HPDE6-E6E7 (cell line): ENCODE measurements around the gene AIP.
"Not testable (repeated sequence)": the region's sequence is repeated elsewhere in the genome, so short reads cannot be mapped to it uniquely, and the experiment has no call there.

ENCODE experiments used
- DNase-seq: peaks from one replicate; pipeline ENCODE4 v3.0.0; 2011; ENCODE audit warnings: missing footprints; ENCODE audit errors: extremely low spot score

AIP gene

GRCh38 chr11:67448220-67448609, 34.6 kb upstream of the AIP start:
- DNase-seq: no peak

- DNase-seq: no peak
Measured at GRCh38 chr11:67449116-67449844, 33.5 kb upstream of the AIP start.

DNA sequence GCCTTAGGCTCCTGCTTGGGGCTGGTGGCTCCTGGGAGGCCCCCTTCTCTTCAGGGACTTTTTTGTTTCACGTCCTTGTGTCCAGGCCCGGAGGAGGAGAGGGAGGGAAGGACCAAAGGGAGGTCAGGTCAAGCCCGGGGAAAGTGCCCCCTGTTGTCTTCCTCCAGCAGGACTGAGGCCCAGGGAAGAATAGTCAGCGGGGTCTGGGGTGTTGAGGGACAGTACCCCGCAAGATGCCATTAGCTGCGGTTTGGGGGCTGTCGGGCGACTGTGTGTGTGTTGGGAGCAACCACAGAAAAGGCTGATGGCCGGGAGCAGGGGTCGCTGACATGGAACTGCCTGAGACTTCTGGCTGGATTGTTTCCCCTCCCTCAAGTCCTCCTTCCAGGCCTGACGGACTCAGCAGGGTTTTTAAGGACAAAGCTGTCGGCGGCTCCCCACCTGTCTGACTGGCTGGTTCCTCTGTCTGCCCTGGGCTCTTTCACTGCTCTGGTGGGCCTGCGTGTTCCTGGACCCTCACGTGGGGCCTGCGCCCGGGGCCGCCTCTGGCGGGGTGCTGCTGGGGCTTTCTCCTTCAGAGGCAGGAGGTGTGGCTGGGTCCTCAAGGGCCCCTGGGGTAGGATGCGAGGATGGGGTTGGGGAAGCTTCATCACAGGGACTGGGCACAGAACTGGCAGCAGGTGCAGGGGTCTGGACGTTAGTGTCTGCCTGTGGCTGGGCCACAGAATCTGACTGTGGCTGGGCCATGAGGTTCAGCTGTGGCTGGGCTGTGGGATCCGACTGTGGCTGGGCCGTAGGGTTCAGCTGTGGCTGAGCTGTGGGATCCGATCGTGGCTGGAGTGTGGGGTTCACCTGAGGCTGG, 31.8 kb upstream of the AIP start:
- no peak for DNase-seq

GRCh38 chr11:67451658-67451976, 31.2 kb upstream of the AIP start:
- no peak for DNase-seq

DNA sequence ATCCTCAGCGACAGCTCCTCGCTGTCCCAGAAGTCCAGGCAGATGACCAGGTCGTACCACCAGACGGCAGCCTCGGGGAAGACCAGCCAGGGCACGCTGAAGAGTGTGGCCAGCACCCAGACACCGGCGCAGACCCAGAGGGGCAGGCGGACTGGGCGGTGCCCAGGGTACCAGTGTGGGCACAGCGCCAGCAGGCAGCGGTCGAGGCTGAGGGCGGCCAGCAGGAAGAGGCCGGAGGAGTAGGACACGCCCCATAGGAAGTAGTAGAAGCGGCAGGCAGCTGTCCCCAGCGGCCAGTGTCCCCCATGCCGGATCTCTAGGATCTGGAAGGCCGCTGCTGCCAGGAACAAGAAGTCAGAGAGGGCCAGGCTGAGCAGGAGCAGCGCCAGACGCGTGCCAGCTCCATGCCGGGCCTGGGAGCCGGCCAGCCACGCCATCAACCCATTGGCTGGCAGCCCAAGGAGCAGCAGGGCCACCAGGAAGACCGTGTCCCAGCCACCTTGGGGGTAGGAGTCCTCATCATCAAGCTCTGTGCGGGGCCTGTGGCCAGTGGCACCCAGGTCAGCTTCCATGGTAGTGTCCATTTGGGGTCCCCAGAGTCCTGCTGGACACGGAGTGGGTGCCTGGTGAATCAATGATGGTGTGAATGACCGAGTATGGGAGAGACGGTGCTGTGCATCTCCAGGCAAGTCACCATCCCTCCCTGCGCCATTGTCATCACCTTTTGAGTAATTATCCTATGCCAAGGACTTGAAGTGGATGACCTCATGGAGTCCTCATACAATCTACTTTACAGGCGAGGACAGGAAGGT, 30.5 kb upstream of the AIP start, which contains the start of gene GPR152:
GPR152 (minus strand) TSS at position 589 of the 812 bp plus-strand sequence; CDS start at position 584, 5 bp downstream.
- DNase-seq: no peak

DNA sequence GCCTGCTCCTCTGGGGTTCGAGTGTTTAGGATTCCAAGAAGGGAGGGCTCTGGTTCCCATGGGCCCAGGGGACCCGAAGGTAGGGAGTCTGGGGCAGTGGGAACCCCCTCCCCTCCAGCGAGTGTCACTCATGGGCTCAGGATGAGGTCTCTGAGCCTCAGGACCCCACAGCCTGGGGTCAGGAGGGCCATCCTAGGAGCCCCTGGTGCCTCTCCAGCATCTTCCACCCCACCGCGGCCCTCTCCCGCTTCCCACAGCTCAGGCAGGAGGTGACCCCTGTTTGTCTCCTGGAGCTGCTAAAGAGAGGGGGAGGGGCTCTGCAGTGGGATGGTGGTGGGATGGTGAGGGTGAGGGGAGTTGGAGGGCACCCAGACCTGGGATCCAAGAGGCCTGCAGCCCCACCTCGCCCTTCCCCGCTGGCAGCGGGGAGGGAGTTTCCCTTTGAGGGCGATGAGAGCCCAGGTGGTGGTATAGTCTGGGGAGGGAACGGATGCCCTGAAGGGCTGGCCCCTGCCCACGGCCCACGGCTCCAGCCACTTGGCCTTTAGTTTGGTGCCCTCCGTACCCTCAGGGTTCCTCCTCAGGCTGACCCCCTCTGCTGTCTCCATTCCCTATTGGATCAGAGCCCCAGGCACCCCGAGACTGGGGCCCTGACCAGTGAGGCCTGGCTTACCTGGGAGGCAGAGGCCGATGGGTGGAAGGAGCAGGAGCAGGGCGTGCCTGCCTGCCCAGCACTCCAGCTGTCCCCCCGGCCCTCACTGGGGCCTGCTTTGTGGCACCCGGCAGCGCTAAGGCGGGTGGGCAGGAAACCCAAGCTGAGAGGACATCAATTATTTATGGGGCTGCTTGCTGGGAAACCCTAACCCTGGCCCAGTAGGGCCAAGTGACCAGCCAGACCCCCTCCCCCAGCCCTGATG, 28.8 kb upstream of the AIP start:
- no peak for DNase-seq

DNA sequence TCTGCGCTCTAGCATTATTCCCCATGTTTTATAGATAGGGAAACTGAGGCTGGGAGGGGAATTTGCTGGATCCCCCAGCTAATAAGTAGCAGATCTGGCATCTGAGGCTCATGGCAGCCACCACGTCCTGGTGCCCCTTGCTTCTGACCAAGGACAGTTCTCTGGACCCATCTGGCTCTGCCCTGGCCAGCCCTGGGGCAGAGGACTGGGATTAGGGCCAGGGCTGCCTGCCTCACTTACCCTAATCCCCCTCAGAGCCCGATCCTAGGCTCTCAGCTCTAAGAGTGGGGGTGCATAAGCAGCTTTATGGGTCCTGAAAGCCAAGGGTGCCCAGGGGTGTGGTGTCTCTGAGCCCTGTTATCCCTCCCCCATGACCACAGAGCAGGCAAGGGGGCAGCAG, 27.8 kb upstream of the AIP start, which contains the start of gene CABP4:
CABP4 (plus strand) TSS at position 301 of the 400 bp plus-strand sequence; CDS start at position 371, 70 bp downstream.
- no peak for DNase-seq

GRCh38 chr11:67456068-67456705, 26.6 kb upstream of the AIP start:
- DNase-seq: no peak

DNA sequence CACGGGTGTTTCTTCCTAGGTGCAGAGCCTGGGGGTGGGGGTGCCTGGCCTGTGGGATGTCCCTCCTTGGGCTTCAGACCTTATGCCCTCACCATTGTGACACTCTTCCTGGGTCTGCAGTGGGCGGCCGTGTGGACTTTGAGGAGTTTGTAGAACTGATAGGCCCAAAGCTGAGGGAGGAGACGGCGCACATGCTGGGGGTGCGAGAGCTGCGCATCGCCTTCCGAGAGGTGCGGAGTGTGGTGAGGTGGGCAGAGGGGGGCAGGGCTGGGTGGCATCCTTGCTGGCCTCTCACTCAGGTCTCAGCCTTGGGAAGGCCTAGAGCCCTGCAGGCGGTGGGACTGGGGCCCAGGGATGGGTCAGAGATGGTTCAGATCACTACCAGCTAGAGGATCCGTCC, 25.4 kb upstream of the AIP start:
- no peak for DNase-seq

- DNase-seq: no peak
Measured at GRCh38 chr11:67458266-67458665, 24.6 kb upstream of the AIP start.

DNA sequence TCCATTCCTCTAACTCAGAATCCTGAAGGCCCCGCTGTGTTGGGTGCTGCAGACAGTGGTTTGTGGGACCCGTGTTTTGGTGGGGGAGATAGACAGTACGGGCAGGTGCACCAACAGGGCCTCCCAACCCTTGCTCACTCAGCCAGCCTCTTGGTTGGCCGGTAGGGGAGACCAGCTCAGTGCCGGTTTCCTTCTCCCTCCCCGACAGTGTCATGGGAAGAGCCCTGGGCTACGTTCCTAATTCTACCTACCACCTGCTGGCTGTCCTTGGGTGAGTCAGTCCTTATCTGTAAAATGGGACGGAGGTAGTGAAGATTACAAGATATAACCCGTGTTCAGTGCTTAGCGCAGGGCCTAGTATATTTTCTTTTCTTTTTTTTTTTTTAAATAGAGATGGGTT, 19.6 kb upstream of the AIP start:
- DNase-seq: no peak

DNA sequence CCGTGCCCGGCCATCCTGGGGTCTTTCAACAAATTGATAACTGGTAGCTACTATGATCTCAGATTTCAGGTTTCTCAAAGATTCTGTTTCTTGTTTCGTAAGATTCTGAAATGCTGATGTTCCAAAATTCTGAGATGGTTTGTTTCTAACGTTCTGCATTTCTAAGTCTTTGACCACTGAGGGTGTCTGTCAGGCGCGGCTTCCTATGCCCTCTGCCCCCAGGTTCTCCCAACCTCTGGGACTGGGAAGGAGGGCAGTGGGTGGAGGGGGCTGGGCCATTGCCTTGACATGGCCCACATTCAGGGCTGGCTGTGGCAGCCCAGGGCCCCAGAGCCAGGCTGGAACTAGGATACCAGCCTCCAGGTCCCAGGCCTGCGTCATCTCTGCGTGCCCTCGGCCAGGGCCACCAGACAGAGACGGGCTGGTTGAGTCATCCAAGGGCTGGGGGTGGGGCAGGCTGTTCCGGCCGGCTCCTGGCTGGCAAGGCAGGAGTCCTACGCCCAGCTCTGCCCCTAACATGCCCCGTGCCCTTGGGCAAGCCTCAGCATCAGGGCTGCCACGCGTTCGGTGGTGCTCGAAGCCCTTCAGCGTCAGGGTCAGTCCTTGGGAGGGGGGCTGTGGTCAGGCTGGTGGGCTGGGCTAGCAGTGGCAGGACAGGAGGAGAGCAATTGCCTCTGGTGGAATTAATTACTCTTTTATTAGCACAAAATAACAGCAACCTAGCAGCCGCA, 19.0 kb upstream of the AIP start:
- DNase-seq: peak; percentile 92

- DNase-seq: peak; percentile 95
Measured at GRCh38 chr11:67464411-67465188, 18.2 kb upstream of the AIP start.

DNA sequence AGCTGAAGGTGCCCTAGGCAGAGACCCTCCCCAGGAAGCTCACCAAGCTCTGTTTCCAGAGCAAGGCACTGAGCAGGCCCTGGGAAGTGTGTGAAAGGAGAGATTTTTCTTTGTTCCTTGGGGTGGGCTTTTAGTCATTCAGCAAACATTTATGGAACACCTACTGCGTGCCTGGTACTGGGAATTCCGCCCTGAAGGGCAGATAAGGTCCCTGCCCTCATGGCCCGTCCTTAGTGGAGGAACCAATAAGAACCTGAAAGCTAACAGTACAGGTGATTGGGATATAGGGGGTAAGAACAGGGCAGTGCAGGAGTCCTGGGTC, 17.7 kb upstream of the AIP start:
- no peak for DNase-seq

GRCh38 chr11:67465530-67465929, 17.3 kb upstream of the AIP start:
- DNase-seq: not testable (repeated sequence)

DNA sequence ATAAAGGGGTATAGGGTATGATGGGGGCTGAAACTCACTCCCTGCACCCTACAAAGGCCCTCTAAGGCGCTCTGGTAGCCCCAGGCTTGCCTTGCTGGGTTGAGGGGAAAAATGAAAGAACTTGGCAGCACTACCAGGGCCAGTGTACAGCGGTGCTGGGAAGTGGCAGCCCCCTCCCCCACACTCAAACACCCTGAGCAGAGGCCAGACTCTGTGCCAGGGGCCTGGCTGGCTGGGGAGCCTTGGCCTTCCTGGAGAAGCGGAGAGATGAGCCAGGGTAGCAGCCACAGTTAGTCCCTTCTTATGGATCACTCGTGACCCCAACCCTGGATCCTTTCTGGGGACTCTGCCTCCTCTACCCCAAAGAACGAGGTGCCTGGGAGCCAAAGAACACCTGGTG, 16.5 kb upstream of the AIP start:
- DNase-seq: no peak

DNA sequence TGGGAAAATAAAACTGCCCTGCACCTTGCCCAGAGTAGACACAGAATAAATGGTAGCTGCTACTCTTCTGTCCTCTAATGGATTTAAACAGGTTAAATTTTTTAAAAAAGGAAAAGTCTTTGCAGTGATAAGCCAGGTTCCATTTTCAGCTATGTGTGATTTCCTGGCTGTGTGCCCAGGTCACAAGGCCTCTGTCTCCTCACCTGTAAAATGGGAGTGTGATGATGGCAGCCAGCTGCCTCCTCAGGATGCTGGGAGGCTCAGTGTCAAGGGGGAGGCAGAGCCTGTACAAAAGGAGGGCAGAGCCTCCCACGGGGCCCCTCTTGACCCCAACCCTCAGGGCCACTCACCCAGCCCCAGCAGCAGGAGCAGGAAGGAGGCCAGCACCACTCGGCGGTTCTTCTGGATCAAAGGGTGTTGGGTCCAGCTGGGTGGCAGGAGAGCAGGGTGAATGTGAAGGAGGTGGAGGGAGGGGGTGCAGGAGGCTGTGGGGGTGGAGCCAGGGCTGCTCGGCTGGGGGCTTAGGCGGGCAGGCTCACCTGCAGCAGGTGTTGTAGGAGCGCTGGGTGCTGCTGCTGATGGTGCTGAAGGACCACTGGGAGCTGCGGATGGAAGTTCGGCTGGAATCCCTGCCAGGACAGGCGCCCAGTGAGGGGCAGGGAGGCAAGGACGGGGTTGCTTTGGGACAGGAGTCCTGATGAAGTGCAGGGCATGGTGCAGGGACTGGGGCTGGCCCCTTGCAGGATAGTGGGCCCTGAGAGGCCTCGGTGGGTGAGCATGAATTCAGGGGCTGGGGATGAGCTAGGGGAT, 15.7 kb upstream of the AIP start:
- DNase-seq: no peak

DNA sequence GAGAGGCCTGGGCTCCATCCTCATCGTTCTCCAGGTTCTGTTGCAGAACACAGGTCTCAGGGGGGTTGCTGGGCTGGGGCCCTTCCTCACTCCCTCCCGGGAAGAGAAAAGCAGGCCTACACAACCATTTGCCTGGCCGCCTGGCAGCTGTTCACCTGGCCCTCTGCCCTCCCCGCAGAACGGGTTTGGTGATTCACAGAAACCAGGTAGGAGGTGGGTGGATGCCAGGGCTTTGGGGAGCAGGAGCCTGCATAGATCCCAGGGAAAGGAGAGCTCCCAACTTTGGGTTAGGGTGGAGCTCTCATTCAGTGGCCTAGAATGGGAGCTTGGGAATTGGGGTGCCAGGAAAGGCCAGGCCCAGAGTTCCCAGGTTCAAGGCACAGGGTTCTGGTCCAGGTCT, 14.8 kb upstream of the AIP start:
- peak; percentile 92 for DNase-seq

DNA sequence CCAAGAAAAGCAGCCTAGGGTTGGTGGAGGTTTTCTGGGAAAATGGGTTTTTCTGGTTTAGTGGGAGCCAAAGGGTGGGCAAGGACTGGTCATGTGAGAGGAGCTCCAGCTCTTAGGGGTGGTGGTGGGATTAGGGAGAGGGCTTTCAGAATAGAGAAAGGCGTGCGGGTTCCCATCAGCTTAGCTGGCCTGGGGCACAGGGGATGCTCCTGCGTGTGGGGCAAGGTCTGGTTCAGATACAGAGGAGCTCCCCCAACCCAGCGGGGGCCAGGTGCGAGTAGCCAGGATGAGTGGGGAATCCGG, 14.4 kb upstream of the AIP start:
- no peak for DNase-seq
